Measurements from ENCODE around the gene NUP214.

Gene NUP214

DNA sequence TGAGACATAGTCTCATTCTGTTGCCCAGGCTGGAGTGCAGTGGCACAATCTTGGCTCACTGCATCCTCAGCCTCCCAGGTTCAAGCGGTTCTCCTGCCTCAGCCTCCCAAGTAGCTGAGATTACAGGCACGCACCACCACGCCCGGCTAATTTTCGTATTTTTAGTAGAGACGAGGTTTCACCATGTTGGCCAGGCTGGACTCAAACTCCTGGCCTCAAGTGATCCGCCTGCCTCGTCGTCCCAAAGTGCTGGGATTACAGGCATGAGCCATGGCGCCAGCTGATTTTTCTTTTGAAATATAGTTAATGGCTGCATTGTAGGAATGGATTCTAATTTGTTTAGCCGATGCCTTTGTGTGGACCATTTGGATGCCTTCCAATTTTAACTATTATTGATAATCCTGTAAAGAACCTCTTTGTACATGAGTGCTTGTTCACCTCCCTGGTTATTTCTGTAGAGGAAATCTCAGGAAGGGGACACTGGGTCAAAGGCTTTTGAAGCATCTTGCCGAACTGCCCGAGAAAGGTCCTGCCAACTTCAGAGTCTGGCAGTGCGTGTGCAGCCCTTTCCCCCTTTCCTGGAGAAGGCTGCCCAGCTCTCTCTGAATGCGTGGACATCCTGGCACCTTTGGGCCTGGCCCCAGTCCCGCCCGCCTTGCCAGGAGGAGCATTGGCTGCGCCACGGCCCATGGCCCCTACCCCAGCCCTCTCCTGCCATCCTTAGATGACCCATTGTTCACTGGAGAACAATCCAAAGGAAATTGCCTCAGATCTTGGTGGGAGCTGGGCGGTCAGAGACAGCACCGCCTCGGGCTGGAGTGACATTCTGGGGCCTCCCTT is 8.9 kb upstream of the NUP214 start:
- ChIA-PET CTCF (no interaction called here), POLR2A (no interaction called here)
- TF ChIP-seq, protein P1, sequence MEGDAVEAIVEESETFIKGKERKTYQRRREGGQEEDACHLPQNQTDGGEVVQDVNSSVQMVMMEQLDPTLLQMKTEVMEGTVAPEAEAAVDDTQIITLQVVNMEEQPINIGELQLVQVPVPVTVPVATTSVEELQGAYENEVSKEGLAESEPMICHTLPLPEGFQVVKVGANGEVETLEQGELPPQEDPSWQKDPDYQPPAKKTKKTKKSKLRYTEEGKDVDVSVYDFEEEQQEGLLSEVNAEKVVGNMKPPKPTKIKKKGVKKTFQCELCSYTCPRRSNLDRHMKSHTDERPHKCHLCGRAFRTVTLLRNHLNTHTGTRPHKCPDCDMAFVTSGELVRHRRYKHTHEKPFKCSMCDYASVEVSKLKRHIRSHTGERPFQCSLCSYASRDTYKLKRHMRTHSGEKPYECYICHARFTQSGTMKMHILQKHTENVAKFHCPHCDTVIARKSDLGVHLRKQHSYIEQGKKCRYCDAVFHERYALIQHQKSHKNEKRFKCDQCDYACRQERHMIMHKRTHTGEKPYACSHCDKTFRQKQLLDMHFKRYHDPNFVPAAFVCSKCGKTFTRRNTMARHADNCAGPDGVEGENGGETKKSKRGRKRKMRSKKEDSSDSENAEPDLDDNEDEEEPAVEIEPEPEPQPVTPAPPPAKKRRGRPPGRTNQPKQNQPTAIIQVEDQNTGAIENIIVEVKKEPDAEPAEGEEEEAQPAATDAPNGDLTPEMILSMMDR (IDR thresholded peaks at IDR 0.05; ENCODE audit: control extremely low read depth, extremely low read depth, low read depth, missing control alignments), result no peak
- DNase-seq (ENCODE audit: extremely low spot score), result no peak

DNA sequence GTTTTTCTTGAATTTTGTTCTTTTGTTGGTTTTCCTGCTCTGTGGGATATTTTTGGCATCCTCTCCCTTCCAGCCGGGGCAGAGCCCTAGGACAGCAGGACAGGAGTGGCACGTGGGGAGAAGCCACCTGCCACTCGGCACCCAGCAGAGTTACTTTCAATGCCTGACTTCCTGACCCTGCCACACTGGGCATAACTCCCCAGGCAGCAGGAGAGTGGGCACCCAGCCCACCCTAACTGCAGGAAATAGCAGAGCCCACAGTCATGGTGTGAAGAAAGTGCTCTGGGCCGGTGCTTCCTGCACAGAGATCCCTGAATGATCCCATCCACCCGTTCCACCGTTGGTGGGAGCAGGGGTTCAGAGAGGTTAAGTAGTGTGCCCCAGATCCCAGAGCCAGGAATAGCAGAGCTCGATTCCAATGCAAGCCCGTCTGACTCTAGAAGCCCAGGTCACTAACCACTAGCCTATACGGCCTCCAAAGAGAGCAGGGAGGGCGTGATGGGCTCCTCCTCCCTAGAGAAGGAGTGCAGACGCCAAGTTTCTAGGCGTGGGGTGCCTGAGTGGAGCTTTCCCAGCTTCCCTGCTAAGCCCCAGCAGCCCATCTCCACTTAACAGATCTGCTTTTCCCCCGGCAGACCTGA is 8.1 kb upstream of the NUP214 start:
- ChIA-PET CTCF (no interaction called here), POLR2A (no interaction called here)
- no peak for DNase-seq (ENCODE audit: extremely low spot score)
- TF ChIP-seq, protein P1 (IDR thresholded peaks at IDR 0.05; ENCODE audit: control extremely low read depth, extremely low read depth, low read depth, missing control alignments), result no peak

DNA sequence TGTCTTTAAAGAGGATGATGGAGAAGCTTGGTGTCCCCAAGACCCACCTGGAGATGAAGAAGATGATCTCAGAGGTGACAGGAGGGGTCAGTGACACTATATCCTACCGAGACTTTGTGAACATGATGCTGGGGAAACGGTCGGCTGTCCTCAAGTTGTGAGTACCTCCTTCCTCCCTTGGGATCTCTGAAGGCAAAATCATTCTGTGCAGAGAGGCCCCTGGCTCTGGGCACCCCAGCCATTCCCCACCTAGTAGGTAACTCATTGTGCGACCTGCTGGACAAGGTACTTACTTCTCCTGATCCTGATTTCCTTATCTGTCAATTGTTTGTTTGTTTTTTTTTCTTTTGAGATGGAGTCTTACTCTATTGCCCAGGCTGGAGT is 7.6 kb upstream of the NUP214 start:
- TF ChIP-seq, protein P1 (IDR thresholded peaks at IDR 0.05; ENCODE audit: control extremely low read depth, extremely low read depth, low read depth, missing control alignments), result no peak
- CTCF ChIA-PET, result no interaction called here
- POLR2A ChIA-PET, result no interaction called here
- no peak for DNase-seq (ENCODE audit: extremely low spot score)

DNA sequence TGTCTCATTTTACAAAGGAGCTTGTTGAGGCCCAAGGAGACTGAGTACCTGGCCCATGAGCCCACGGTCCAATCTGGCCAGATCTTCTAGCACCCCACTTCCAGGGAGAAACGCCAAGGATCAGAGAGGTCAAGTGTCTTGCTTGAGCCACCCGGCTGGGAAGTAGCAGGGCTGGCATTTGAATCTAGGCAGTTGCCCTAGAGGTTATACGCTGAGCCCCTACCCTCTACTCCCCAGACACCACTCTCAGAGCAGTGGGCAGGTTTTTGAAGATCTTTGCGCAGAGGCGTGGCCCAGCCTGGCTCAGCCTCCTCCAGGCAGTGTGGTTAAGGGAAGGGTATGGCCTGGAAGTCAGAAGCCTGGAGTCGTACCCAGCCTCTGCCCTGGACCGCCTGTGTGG is 5.8 kb upstream of the NUP214 start:
- no peak for DNase-seq (ENCODE audit: extremely low spot score)
- ChIA-PET POLR2A (no interaction called here), CTCF (no interaction called here)
- TF ChIP-seq, protein P1 (IDR thresholded peaks at IDR 0.05; ENCODE audit: control extremely low read depth, extremely low read depth, low read depth, missing control alignments), result no peak

DNA sequence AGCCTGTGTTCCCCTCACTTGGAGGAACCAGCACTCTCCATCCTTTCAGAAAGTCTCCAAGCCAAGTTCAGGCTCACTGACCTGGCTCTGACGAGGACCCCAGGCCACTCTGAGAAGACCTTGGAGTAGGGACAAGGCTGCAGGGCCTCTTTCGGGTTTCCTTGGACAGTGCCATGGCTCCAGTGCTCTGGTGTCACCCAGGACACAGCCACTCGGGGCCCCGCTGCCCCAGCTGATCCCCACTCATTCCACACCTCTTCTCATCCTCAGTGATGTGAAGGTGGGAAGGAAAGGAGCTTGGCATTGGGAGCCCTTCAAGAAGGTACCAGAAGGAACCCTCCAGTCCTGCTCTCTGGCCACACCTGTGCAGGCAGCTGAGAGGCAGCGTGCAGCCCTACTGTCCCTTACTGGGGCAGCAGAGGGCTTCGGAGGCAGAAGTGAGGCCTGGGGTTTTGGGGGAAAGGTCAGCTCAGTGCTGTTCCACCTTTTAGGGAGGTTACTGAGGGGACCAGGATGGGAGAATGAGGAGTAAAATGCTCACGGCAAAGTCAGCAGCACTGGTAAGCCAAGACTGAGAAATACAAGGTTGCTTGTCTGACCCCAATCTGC is 4.7 kb upstream of the NUP214 start:
- POLR2A ChIA-PET, result no interaction called here
- TF ChIP-seq, protein P1 (IDR thresholded peaks at IDR 0.05; ENCODE audit: control extremely low read depth, extremely low read depth, low read depth, missing control alignments), result no peak
- CTCF ChIA-PET, result no interaction called here
- DNase-seq (ENCODE audit: extremely low spot score), result no peak

DNA sequence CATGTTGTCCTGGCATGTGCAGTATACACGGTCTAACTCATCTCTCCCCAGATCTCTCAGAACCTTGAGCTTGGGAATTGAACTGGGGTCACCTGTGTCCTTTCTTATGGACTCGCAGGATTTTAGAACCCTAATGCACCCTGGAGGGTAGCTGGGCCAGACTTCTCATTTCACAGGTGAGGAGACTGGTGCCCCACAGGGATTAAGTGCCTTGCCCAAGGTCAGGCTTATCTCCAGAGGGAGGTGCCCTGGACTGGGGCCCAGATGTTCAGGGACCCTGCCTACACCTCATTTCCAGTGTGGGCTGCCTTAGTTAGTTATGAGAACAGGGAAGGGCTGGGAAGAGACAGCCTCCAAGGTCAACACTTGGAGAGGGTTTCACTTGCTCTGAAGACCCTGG is 4.0 kb upstream of the NUP214 start:
- CTCF ChIA-PET, result no interaction called here
- POLR2A ChIA-PET, result no interaction called here
- TF ChIP-seq, protein P1 (IDR thresholded peaks at IDR 0.05; ENCODE audit: control extremely low read depth, extremely low read depth, low read depth, missing control alignments), result no peak
- DNase-seq (ENCODE audit: extremely low spot score), result no peak

Measured in GM10248 (cell line).